Transverse colon (tissue), 4 donors: Measurements from ENCODE around the gene BPIFB1. TPM values are rescaled to one million over a fixed set of nuclear protein-coding genes. Genes with fewer than 3 reads are reported as not detected.

ENCODE experiments used
- DNase-seq: peaks from one replicate; pipeline ENCODE4 v3.0.0-alpha.2; 2019
- H3K27ac ChIP-seq, 4 donors: fragments of 200-600 bp; sonication (generic); 2 replicates each; pipeline ENCODE4 v1.5.1; 2016 to 2018; ENCODE audit warnings: inconsistent platforms in 4 of 4
- H3K27me3 ChIP-seq: fragments of 200-600 bp; sonication (generic); 2 replicates; pipeline ENCODE4 v1.5.1; 2017; ENCODE audit warnings: inconsistent platforms
- H3K36me3 ChIP-seq, 4 donors: fragments of 200-600 bp; sonication (generic); 2 replicates each; pipeline ENCODE4 v1.5.1; 2017 to 2019; ENCODE audit warnings: inconsistent platforms in 4 of 4
- H3K4me1 ChIP-seq, 4 donors: fragments of 200-600 bp; sonication (generic); 2 replicates each; pipeline ENCODE4 v1.5.1; 2017 to 2020; ENCODE audit warnings: inconsistent platforms in 4 of 4
- H3K4me3 ChIP-seq, 4 donors: fragments of 200-600 bp; sonication (generic); 1 replicate in 1 of 4; 2 replicates in 3 of 4; pipeline versions ENCODE4 v1.5.1 to v1.6.1; 2017 to 2019; ENCODE audit warnings: inconsistent platforms in 4 of 4
- H3K9me3 ChIP-seq, 2 donors: fragments of 200-600 bp; sonication (generic); 2 replicates each; pipeline ENCODE4 v1.5.1; 2017 to 2019; ENCODE audit warnings: inconsistent platforms in 2 of 2
- EP300 ChIP-seq: sonication (generic); formaldehyde crosslinking; IDR thresholded peaks from one replicate; pipeline ENCODE4 v1.6.1; 2017; ENCODE audit warnings: antibody characterized with exemption, low read depth
- POLR2A ChIP-seq: fragments of 450-650 bp; IDR thresholded peaks from one replicate; pipeline ENCODE4 v1.6.1; 2016; ENCODE audit warnings: antibody characterized with exemption, mild to moderate bottlenecking, moderate library complexity
- POLR2AphosphoS5 ChIP-seq, 3 donors: sonication (generic); formaldehyde crosslinking; IDR thresholded peaks; one replicate each; pipeline ENCODE4 v1.6.1; 2016; ENCODE audit warnings: antibody characterized with exemption in 3 of 3
- WGBS, 2 donors: methylation state at CpG; one replicate each; pipeline ENCODE4 v1.1.5; 2018; ENCODE audit warnings: low coverage in 1 of 2; 5-methylcytosine and 5-hydroxymethylcytosine counted together
- in situ Hi-C, 4 donors: fragments of 200-750 bp; cut with MboI; loops; one replicate each; pipeline versions ENCODE4 v1.15.0 to v1.15.1; 2017; ENCODE audit warnings: low sequenced_read_pairs in 3 of 4, low pct_ligation_motif_present in 1 of 4, low pct_unique_long_range_greater_than_20kb in 1 of 4
- intact Hi-C: fragments of 100-400 bp; cut with DNase I; formaldehyde crosslinking; loops from one replicate; pipeline ENCODE4 v1.15.1; 2023; ENCODE audit warnings: low total_unique reads
- total RNA-seq, 4 donors: library from RNA; depleted of rRNA; stranded (reverse); fragments of >200 nt; gene quantifications; one replicate each; pipeline ENCODE4 v1.1.0, GENCODE V29; 2016
- TF ChIP-seq, protein P1 (sequence below), 5 experiments: fragments of 200-600 bp in 3 of 5; fragments of 450-650 bp in 2 of 5; sonication (generic) in 3 of 5; IDR thresholded peaks; 1 replicate in 2 of 5; 2 replicates in 3 of 5; pipeline ENCODE4 v1.5.1; 2016 to 2017; ENCODE audit warnings: antibody characterized with exemption in 5 of 5, inconsistent platforms in 3 of 5, mild to moderate bottlenecking in 2 of 5, moderate library complexity in 1 of 5

Gene BPIFB1
- total RNA-seq, 4 donors from 2014 or later, result not detected

DNA sequence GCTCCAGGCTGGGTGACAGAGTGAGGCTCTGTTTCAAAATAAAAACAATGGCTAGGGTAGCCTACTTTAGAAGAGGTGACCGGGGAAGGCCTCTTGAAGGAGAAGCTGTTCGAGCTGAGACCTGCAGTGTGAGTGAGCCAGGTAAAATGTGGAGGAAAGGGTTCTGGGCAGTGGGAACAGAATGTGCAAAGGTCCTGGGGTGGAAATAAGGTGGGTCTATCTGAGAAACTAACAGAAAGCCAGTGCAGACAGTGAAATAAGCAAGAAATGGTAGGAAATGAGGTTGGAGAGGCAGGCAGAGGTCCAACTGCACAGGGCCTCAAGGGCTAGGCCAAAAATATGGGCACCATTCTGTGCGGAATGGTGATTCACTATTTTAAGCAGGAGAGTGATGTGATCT is 53.4 kb downstream of the BPIFB1 start:
- no peak for DNase-seq
- H3K9me3 ChIP-seq, result no peaks in the 10 kb centered on the region
- H3K27ac ChIP-seq, result no peak overlapping the region
- intact Hi-C loops, result no loop called here
- H3K27me3 ChIP-seq, result no peaks in the 10 kb centered on the region
- no peak overlapping the region for H3K4me3 ChIP-seq
- TF ChIP-seq POLR2A, result no peak
- TF ChIP-seq POLR2AphosphoS5 (IDR thresholded peaks at IDR 0.05), result no peak
- TF ChIP-seq EP300, result no peak
- TF ChIP-seq, protein P1, sequence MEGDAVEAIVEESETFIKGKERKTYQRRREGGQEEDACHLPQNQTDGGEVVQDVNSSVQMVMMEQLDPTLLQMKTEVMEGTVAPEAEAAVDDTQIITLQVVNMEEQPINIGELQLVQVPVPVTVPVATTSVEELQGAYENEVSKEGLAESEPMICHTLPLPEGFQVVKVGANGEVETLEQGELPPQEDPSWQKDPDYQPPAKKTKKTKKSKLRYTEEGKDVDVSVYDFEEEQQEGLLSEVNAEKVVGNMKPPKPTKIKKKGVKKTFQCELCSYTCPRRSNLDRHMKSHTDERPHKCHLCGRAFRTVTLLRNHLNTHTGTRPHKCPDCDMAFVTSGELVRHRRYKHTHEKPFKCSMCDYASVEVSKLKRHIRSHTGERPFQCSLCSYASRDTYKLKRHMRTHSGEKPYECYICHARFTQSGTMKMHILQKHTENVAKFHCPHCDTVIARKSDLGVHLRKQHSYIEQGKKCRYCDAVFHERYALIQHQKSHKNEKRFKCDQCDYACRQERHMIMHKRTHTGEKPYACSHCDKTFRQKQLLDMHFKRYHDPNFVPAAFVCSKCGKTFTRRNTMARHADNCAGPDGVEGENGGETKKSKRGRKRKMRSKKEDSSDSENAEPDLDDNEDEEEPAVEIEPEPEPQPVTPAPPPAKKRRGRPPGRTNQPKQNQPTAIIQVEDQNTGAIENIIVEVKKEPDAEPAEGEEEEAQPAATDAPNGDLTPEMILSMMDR (IDR thresholded peaks at IDR 0.05), result no peak
- in situ Hi-C loops, result no loop called here
- 85 to 92% methylated on average over 3 of the region's 3 CpGs for WGBS, 2 donors
- H3K4me1 ChIP-seq, result no peaks in the 10 kb centered on the region
- H3K36me3 ChIP-seq, result no peaks in the 10 kb centered on the region

- Histone ChIP-seq H3K27me3 (no peaks in the 10 kb centered on the region), H3K4me3 (no peak overlapping the region), H3K36me3 (no peaks in the 10 kb centered on the region), H3K27ac (no peak overlapping the region), H3K4me1 (no peaks in the 10 kb centered on the region), H3K9me3 (no peaks in the 10 kb centered on the region)
- TF ChIP-seq, protein P1 (IDR thresholded peaks at IDR 0.05), result no peak
- no peak for TF ChIP-seq EP300
- TF ChIP-seq POLR2AphosphoS5 (IDR thresholded peaks at IDR 0.05), result no peak
- TF ChIP-seq POLR2A, result no peak
- 70% methylated on average over 8 of the region's 8 CpGs; no CpG with 5 or more reads in 1 of the 2 donors for WGBS, 2 donors
- in situ Hi-C loops, result no loop called here
- intact Hi-C loops, result no loop called here
- no peak for DNase-seq
These were observed 54.1 kb downstream of the BPIFB1 start for GRCh38 chr20:33337119-33337518.

- no peak for DNase-seq
- H3K27ac ChIP-seq, result no peak overlapping the region
- intact Hi-C loops, result no loop called here
- no peaks in the 10 kb centered on the region for H3K27me3 ChIP-seq
- no peaks in the 10 kb centered on the region for H3K36me3 ChIP-seq
- 54 to 70% methylated on average over 2 to 6 of the region's 6 CpGs for WGBS, 2 donors
- in situ Hi-C loops, result no loop called here
- H3K4me1 ChIP-seq, result no peaks in the 10 kb centered on the region
- H3K9me3 ChIP-seq, result no peaks in the 10 kb centered on the region
- no peak overlapping the region for H3K4me3 ChIP-seq
- TF ChIP-seq, protein P1 (IDR thresholded peaks at IDR 0.05), result no peak
- TF ChIP-seq POLR2A (no peak), EP300 (no peak), POLR2AphosphoS5 (IDR thresholded peaks at IDR 0.05) (no peak)
These were observed 54.6 kb downstream of the BPIFB1 start for GRCh38 chr20:33337531-33338165.

DNA sequence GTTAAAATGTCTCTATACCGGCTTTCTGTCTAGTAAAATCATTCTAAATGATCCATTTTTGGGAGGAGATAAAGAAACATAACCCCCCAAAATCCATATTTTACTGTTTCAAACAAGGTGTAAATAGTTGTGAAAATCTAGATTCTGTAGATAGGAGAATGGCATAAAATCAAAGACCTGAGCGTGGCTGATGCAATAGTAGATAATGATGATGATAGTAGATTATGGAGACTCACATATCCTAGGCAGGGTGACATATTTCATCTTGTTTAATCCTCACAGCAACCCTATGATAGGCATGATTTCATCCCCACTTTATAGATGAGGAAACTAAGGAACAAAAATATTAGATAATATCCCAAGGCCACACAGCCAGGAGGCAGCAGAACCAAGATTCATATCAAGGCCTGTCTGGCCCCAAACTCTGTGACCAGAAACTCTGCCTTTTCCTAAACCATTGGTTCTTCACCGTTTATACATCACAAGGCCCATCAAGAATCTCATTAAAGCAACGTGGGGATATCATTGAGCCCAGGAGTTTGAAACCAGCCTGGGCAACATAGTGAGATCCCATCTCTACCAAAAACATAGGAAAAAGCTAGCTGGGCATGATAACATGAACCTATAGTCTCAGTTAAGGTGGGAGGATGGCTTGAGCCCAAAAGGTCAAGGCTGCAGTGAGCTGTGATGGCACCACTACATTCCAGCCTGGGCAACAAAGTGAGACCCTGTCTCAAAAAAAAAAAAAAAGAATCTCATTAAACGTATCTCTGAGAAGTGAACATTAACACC is 55.6 kb downstream of the BPIFB1 start:
- Histone ChIP-seq H3K4me3 (no peak overlapping the region), H3K36me3 (no peaks in the 10 kb centered on the region), H3K27ac (no peak overlapping the region), H3K4me1 (no peaks in the 10 kb centered on the region), H3K27me3 (no peaks in the 10 kb centered on the region), H3K9me3 (no peaks in the 10 kb centered on the region)
- intact Hi-C loops (no loop called here), in situ Hi-C loops (no loop called here)
- WGBS, 2 donors, result 85 to 87% methylated on average over 3 to 5 of the region's 5 CpGs
- TF ChIP-seq EP300 (no peak), POLR2A (no peak), POLR2AphosphoS5 (IDR thresholded peaks at IDR 0.05) (no peak)
- TF ChIP-seq, protein P1 (IDR thresholded peaks at IDR 0.05), result no peak
- no peak for DNase-seq
